HepG2 (cell line): ENCODE data around the gene HIRA.

Experiments used
- ASH2L ChIP-seq: fragments of 300-600, 200-600 bp; sonication (generic); IDR thresholded peaks from 2 replicates; pipeline ENCODE4 v1.7.0; 2017; ENCODE audit warnings: low read depth, mild to moderate bottlenecking, moderate library complexity, mixed read lengths, low read length; ENCODE audit not compliant: insufficient read length
- CTCF ChIP-seq: sonication (generic); formaldehyde crosslinking; IDR thresholded peaks from 2 replicates; pipeline ENCODE4 v1.5.0; 2020; ENCODE audit warnings: mild to moderate bottlenecking, missing genetic modification reagents, moderate library complexity
- IRF2 ChIP-seq: IDR thresholded peaks from 2 replicates; pipeline ENCODE4 v1.6.1; 2018; ENCODE audit warnings: missing genetic modification reagents, missing compliant biosample characterization
- MLX ChIP-seq: IDR thresholded peaks from 2 replicates; pipeline ENCODE4 v1.6.1; 2016
- POLR2AphosphoS2 ChIP-seq: IDR thresholded peaks from 2 replicates; pipeline ENCODE4 v1.6.1; 2011; ENCODE audit warnings: low read depth, low read length, improper control_type of control experiment
- ZBTB4 ChIP-seq: sonication (generic); formaldehyde crosslinking; IDR thresholded peaks from 2 replicates; pipeline ENCODE4 v1.4.0; 2020; ENCODE audit warnings: missing genetic modification reagents, mild to moderate bottlenecking, borderline replicate concordance
- ZSCAN20 ChIP-seq: sonication (generic); formaldehyde crosslinking; IDR thresholded peaks from 2 replicates; pipeline ENCODE4 v1.4.0; 2020; ENCODE audit warnings: missing genetic modification reagents, mild to moderate bottlenecking, borderline replicate concordance

GRCh38 chr22:19376971-19377370 is 54.6 kb downstream of the HIRA start:
- TF ChIP-seq POLR2AphosphoS2: no peak
- no peak for TF ChIP-seq CTCF
- TF ChIP-seq MLX (CRISPR knock-in tag): no peak
- TF ChIP-seq ASH2L: no peak
- no peak for TF ChIP-seq ZBTB4 (CRISPR knock-in tag)
- no peak for TF ChIP-seq ZSCAN20
- no peak for TF ChIP-seq IRF2 (CRISPR knock-in tag)
